Measurements from ENCODE around the gene VEGFB. TPM values are rescaled to one million over a fixed set of nuclear protein-coding genes. Genes with fewer than 3 reads are reported as not detected.

The VEGFB gene
- total and polyA plus RNA-seq, 2 donors from 2014 or later, result 77.6 to 157 TPM

GRCh38 chr11:64267207-64267945 lies 33.0 kb downstream of the VEGFB start:
- TF ChIP-seq, protein P1, sequence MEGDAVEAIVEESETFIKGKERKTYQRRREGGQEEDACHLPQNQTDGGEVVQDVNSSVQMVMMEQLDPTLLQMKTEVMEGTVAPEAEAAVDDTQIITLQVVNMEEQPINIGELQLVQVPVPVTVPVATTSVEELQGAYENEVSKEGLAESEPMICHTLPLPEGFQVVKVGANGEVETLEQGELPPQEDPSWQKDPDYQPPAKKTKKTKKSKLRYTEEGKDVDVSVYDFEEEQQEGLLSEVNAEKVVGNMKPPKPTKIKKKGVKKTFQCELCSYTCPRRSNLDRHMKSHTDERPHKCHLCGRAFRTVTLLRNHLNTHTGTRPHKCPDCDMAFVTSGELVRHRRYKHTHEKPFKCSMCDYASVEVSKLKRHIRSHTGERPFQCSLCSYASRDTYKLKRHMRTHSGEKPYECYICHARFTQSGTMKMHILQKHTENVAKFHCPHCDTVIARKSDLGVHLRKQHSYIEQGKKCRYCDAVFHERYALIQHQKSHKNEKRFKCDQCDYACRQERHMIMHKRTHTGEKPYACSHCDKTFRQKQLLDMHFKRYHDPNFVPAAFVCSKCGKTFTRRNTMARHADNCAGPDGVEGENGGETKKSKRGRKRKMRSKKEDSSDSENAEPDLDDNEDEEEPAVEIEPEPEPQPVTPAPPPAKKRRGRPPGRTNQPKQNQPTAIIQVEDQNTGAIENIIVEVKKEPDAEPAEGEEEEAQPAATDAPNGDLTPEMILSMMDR (IDR thresholded peaks at IDR 0.05; ENCODE audit: borderline replicate concordance, extremely low read depth, insufficient read depth), result no peak
- Histone ChIP-seq H3K9me3 (ENCODE audit: control insufficient read depth in 2 of 3, insufficient read depth in 1 of 3, low read length in 3 of 3) (no peaks in the 10 kb centered on the region), H3K4me3 (ENCODE audit: low read length in 3 of 3) (no peak overlapping the region), H3K4me1 (ENCODE audit: control insufficient read depth in 2 of 3, insufficient read depth in 2 of 3, low read depth in 1 of 3, low read length in 3 of 3) (peaks cover 0 to 18% (median 9%) of the 10 kb centered on the region in 3 donors), H3K27ac (ENCODE audit: low read depth in 2 of 2, low read length in 2 of 2) (peak overlapping the region; percentile 82 to 91), H3K27me3 (ENCODE audit: control insufficient read depth, insufficient read depth, low read length) (no peaks in the 10 kb centered on the region), H3K9ac (ENCODE audit: low read length in 3 of 3) (no peak overlapping the region), H3K36me3 (ENCODE audit: control insufficient read depth in 2 of 3, insufficient read depth in 3 of 3, low read length in 3 of 3) (peaks cover 0 to 4% (median 0%) of the 10 kb centered on the region in 3 donors)
- intact Hi-C loops (cut with DNase I), result no loop called here
- FAIRE-seq (no peak), DNase-seq (peak in 1 of 5 donors; percentile 62)

DNA sequence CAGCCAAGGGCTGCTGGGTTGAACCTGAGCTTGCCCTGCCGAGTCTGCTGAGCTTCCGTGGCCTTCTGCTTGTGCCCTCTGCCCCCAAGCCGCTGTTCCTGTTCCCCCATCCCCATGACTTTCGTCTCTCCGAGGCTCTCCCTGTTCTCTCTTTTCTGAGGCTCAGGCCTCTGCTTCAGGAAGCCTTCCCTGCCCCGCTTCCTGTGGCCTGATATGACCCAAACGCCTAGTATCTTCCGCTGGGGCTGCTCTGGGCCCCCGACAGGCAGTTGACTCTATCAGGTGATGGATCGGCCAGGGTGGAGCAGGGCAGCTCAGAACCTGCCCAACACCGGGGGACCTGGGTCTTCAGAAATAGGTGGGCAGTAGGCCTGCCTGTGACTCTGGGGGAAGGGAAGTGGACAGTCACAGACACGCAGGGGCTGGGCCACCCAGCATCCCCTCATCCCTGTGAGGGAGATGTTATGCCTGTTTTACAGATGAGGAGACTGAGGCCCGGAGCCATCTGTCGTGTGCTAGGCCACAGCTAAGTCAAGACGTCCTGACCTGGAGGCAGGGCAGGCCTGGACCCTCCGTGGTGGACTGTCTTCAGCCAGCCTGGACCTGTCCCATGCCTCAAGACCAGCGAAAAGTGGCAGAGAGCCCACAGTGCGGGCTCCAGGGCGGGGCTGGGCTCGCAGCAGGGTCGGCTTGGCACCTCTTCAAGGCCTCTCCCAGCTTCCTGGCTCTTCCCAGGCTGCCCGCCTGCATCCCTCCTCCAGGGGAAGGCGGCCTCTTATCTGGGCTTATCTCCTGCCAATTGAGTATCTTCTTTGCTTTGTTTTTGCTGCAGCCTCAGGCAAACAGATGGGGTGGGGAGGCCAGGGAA lies 33.9 kb downstream of the VEGFB start:
- H3K4me1 ChIP-seq (ENCODE audit: control insufficient read depth in 2 of 3, insufficient read depth in 2 of 3, low read depth in 1 of 3, low read length in 3 of 3), result peaks cover 0 to 18% (median 9%) of the 10 kb centered on the region in 3 donors
- TF ChIP-seq, protein P1 (IDR thresholded peaks at IDR 0.05; ENCODE audit: borderline replicate concordance, extremely low read depth, insufficient read depth), result no peak
- intact Hi-C loops (cut with DNase I), result no loop called here
- FAIRE-seq (no peak), DNase-seq (peak in 2 of 5 donors; percentile 82 to 92)
- H3K9me3 ChIP-seq (ENCODE audit: control insufficient read depth in 2 of 3, insufficient read depth in 1 of 3, low read length in 3 of 3), result no peaks in the 10 kb centered on the region
- peak overlapping the region in 2 of 3 donors; percentile 43 to 86 for H3K9ac ChIP-seq (ENCODE audit: low read length in 3 of 3)
- peak overlapping the region in 2 of 3 donors; percentile 43 to 100 for H3K4me3 ChIP-seq (ENCODE audit: low read length in 3 of 3)
- peak overlapping the region; percentile 82 to 91 for H3K27ac ChIP-seq (ENCODE audit: low read depth in 2 of 2, low read length in 2 of 2)
- peaks cover 0 to 6% (median 0%) of the 10 kb centered on the region in 3 donors for H3K36me3 ChIP-seq (ENCODE audit: control insufficient read depth in 2 of 3, insufficient read depth in 3 of 3, low read length in 3 of 3)
- H3K27me3 ChIP-seq (ENCODE audit: control insufficient read depth, insufficient read depth, low read length), result no peaks in the 10 kb centered on the region

DNA sequence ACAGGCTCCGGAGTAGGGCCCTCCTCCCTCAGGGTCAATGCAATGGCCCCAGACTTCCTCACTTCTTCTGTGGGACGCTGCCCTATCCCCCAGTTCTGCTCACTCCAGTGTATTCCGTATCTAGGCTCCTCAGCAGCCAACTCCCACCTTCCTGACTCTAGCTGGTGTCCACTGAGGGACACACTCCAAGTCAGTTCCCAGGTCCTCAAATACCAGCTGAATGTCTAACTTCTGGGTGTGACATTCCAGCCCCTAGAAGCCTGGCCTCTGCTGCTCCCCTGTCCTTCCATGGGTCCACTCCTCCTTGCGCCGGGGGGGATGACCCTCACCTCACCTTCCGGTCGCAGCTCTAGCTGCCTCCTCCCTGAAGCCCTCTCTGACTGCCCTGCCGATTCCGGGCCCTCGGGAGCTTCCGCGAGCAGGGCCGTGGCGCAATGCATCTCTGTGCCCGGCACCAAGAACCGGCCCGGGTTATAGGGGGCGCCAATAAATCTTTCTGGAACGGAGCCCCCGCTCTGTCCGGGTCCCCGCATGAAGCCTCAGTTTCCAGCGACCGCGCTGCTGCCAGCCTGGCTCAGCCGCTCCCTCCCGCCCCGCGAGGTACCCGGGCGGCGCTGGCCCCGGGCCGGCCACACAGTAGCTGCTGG lies 34.6 kb downstream of the VEGFB start:
- Histone ChIP-seq H3K27me3 (ENCODE audit: control insufficient read depth, insufficient read depth, low read length) (no peaks in the 10 kb centered on the region), H3K9ac (ENCODE audit: low read length in 3 of 3) (peak overlapping the region; percentile 15 to 86 (median 62)), H3K27ac (ENCODE audit: low read depth in 2 of 2, low read length in 2 of 2) (peak overlapping the region; percentile 82 to 91), H3K4me3 (ENCODE audit: low read length in 3 of 3) (peak overlapping the region; percentile 43 to 100 (median 51)), H3K36me3 (ENCODE audit: control insufficient read depth in 2 of 3, insufficient read depth in 3 of 3, low read length in 3 of 3) (peaks cover 0 to 6% (median 0%) of the 10 kb centered on the region in 3 donors), H3K4me1 (ENCODE audit: control insufficient read depth in 2 of 3, insufficient read depth in 2 of 3, low read depth in 1 of 3, low read length in 3 of 3) (peaks cover 0 to 18% (median 9%) of the 10 kb centered on the region in 3 donors), H3K9me3 (ENCODE audit: control insufficient read depth in 2 of 3, insufficient read depth in 1 of 3, low read length in 3 of 3) (no peaks in the 10 kb centered on the region)
- no peak for FAIRE-seq
- TF ChIP-seq, protein P1 (IDR thresholded peaks at IDR 0.05; ENCODE audit: borderline replicate concordance, extremely low read depth, insufficient read depth), result no peak
- intact Hi-C loops (cut with DNase I), result no loop called here
- peak in 4 of 5 donors; percentile 52 to 91 (median 70) for DNase-seq

Measured in kidney (tissue), 14 donors.